Measurements from ENCODE around the gene NOM1. TPM values are rescaled to one million over a fixed set of nuclear protein-coding genes. Genes with fewer than 3 reads are reported as not detected.

The NOM1 gene
- total RNA-seq, 2 experiments from 2014 or later, result 27.2 to 29.8 TPM

DNA sequence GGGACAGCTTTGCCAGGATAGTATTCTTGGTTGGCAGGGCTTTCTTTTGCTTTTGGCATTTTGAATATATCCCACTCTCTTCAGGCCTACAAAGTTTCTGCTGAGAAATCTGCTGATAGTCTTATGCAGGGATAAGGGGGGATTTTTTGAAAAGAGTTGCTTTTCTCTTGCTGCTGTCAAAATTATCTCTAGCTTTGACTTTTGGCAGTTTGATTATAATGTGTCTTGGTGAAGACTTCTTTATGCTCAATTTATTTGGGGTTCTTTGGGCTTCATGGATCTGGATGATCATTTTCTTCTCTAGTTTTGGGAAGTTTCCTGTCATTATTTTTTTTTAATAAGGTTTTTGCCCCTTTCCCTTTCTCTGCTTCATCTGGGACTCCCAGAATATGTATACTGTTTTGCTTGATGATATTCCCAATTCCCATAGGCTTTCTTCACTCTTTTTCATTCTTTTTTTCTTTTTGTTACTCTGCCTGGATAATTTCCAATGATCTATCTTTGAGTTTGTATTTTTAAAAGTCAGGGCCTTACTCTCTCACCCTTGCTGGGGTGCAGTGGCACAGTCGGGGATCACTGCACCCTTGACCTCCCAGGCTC is 29.6 kb downstream of the NOM1 start:
- Mint-ChIP-seq H3K9me3 (peaks cover 9% of the 10 kb centered on the region), H3K27me3 (no peaks in the 10 kb centered on the region), H3K36me3 (peaks cover 10% of the 10 kb centered on the region), H3K4me3 (no peak overlapping the region), H3K4me1 (no peaks in the 10 kb centered on the region), H3K27ac (no peak overlapping the region)
- ATAC-seq (ENCODE audit: low read depth), result no peak
- no peak for DNase-seq
- POLR2A ChIA-PET, result no interaction called here

DNA sequence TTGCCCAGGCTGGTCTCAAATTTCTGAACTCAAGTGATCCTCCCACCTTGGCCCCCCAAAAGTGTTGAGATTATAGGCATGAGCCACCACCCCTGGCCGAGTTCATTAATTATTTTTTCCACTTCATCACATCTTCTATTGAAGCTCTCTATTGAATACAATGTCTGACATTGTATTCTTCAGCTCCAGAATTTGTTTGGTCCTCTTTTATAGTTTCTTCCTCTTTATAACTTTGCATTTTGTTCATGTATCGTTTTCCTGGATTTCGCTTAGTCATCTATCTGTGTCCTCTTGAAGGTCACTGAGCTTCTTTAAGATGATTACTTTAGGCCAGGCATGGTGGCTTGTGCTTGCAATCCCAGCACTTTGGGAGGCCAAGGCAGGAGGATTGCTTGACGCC is 30.2 kb downstream of the NOM1 start:
- ATAC-seq (ENCODE audit: low read depth) (no peak), DNase-seq (no peak)
- Mint-ChIP-seq H3K36me3 (peaks cover 10% of the 10 kb centered on the region), H3K4me3 (no peak overlapping the region), H3K27ac (no peak overlapping the region), H3K4me1 (no peaks in the 10 kb centered on the region), H3K9me3 (peaks cover 9% of the 10 kb centered on the region), H3K27me3 (no peaks in the 10 kb centered on the region)
- POLR2A ChIA-PET, result no interaction called here

DNA sequence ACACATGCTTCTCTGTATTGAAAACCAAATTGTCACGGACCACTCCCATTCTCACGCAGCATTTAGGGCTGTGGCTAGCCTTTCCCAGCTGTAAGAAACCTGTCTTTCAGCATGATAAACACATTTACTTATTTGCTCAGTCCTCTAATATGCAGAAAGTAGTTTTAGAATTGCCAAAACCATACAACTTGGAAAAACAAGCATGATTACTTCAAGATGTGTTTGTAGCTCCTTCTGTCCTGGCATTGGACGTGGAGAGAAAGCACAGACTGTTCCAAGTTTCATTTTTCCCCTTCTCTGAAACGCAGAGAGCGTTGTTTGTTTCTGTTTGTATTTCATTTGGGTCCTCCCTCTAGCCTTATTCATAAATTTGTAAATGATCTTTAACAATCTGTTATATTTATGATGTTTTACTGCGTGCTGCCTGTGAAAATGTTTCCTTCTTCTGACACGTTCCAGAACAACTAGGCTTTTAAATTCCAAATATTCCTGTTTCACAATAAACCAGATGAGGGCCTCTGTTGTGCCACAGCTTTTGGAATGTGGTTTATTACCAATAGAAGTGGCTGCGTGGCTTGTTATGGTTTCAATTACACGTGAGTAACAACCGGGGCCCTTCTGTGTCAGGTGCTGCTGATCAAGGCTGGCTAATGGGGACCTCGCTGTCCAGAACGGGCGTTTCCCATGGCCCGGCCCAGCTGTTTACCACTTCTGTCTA is 34.8 kb downstream of the NOM1 start:
- Mint-ChIP-seq H3K36me3 (peaks cover 4% of the 10 kb centered on the region), H3K27me3 (no peaks in the 10 kb centered on the region), H3K4me3 (no peak overlapping the region), H3K4me1 (no peaks in the 10 kb centered on the region), H3K9me3 (peaks cover 5% of the 10 kb centered on the region), H3K27ac (no peak overlapping the region)
- DNase-seq (no peak), ATAC-seq (ENCODE audit: low read depth) (no peak)
- POLR2A ChIA-PET, result no interaction called here

DNA sequence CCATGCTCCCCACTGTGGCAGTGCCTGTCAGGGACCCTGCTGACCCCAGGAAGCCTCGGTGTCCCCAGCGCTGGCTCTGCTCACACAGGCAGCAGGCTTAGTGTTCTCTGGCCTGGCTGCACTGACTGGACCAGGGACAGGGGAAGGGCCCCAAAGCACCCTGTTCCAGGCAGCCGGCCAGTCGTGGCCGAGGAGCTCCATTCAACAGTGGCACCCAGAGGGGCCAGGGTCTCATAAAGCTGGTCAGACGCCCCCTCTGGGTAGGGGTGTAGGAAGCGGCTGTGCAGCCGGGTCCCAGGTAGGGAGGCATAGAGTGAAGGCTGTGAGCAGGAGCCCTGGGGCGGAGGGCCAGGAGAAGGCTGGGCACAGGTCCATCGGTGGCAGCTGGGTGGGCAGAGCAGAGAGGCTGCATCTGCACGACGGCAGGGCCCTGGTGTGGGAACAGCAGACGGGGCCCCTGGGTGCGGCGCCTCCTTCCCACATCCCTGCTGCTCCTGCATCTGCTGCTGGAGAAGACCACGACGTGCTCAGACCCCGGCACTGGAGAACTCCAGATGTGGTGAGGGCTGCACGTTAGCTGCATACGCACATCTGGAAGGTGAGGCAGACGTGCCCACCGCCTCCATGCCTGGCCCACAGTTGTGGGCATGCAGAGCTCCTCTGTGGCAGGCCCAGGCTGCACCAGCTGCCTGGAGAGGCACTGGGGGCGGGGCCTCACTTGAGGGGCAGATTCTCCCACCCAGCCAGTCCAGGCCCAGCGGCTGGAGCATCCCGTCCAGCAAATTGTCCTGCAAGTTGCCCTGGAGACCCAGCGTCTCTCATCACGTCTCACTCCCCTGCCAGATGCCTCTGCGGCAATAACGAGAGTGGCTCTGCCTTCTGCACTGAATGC is 35.8 kb downstream of the NOM1 start:
- no peak overlapping the region for H3K4me3 Mint-ChIP-seq
- no peaks in the 10 kb centered on the region for H3K27me3 Mint-ChIP-seq
- POLR2A ChIA-PET, result no interaction called here
- DNase-seq (no peak), ATAC-seq (ENCODE audit: low read depth) (no peak)
- no peaks in the 10 kb centered on the region for H3K9me3 Mint-ChIP-seq
- H3K36me3 Mint-ChIP-seq, result no peaks in the 10 kb centered on the region
- H3K27ac Mint-ChIP-seq, result no peak overlapping the region
- H3K4me1 Mint-ChIP-seq, result no peaks in the 10 kb centered on the region

DNA sequence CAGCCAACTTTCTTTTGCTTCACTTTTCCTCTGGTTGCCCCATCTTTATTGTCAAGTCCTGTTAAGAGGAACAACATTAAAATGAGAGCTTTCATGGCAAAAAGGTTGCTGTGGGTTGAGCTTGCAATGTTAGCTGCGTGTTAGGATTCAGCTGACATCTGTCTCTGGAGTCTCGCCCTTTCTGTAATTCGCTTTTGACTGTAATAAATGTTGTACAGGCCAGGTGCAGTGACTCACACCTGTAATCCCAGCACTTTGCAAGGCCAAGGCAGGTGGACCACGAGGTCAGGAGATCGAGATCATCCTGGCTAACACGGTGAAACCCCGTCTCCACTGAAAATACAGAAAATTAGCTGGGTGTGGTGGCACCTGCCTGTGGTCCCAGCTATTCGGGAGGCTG is 36.9 kb downstream of the NOM1 start:
- POLR2A ChIA-PET, result no interaction called here
- Mint-ChIP-seq H3K27me3 (no peaks in the 10 kb centered on the region), H3K4me3 (no peak overlapping the region), H3K4me1 (no peaks in the 10 kb centered on the region), H3K36me3 (no peaks in the 10 kb centered on the region), H3K27ac (no peak overlapping the region), H3K9me3 (no peaks in the 10 kb centered on the region)
- ATAC-seq (ENCODE audit: low read depth) (no peak), DNase-seq (no peak)

DNA sequence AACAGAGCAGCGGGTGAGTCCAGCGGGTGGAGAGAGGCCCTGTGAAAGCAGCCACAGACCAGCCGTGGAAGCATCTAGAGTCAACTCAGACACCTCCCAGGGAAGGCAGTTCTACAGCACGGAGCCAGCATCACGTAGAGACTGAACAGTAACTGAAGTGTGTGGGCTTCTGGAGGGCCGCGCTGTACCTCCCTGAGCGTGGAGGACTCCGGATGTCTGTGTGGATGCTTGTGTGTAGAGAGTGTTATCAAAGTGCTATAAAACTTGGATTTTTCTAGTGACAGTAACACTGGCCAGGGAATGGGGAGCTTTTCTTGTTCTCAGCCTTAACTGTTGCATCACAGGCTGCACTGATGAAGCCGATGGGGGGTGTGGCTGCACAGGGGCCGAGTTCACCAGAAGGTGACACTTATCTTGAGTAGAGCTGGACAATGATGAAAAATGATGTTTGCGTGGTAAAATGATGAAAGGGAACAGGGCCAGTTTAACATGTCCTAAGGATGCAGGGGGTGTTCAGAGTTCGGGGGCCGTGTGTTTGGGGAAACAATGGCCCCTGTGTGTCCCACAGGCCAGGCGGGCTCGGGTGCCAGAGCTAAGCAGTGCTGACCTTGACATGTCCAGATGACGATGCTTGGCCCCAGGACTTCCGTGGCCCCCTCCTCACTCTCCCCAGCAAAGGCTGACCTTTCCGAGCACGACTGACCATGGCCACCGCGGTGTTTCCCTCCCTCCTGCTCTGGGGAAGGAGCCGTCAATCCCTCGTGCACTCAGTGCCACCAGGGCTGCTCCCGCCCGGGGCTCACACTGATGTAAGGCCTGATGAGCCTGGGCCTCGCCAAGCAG is 39.1 kb downstream of the NOM1 start:
- Mint-ChIP-seq H3K36me3 (no peaks in the 10 kb centered on the region), H3K27me3 (peaks cover 7% of the 10 kb centered on the region), H3K27ac (no peak overlapping the region), H3K4me1 (no peaks in the 10 kb centered on the region), H3K9me3 (no peaks in the 10 kb centered on the region), H3K4me3 (no peak overlapping the region)
- DNase-seq (no peak), ATAC-seq (ENCODE audit: low read depth) (no peak)
- POLR2A ChIA-PET, result no interaction called here

DNA sequence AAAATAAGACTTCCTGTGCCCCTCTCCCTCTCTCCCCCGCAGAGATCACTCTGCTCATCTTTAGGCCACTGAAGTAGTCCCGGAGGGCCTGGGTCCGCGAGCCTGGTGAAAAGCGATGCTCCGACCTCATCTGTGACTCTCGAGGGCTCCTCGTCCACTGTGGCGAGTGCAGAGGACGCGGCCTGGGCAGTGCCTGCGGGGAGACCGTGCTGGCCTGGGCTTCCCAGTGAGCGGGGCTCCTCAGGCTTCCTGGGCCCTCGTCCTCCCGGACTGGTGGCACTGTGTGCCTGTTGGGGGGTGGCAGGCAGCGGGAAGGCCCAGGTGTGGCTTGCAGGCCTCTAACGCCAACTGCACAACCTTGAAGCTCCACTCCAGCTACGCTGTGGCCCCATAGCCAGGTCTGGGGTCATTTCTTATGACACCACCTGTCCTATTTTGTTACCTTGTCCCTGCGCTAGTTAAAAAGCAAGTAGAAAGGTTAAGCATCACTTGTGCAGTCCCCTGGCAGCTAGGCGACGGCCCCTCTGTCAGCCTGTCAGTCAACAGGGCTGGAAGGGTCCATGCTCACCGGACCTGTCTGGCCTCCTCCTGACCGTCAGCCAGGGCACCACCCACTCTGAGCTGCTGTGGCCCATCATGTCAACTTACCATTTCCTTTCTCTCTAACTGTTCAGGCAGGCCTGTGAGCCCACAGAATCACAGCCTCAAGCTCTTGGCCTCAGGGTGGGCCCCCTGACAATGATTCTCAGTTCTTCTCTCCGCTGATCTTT is 40.4 kb downstream of the NOM1 start:
- Mint-ChIP-seq H3K27ac (no peak overlapping the region), H3K4me3 (no peak overlapping the region), H3K27me3 (peaks cover 11% of the 10 kb centered on the region), H3K4me1 (no peaks in the 10 kb centered on the region), H3K36me3 (no peaks in the 10 kb centered on the region), H3K9me3 (no peaks in the 10 kb centered on the region)
- DNase-seq, result no peak
- ATAC-seq (ENCODE audit: low read depth), result no peak
- POLR2A ChIA-PET, result no interaction called here

DNA sequence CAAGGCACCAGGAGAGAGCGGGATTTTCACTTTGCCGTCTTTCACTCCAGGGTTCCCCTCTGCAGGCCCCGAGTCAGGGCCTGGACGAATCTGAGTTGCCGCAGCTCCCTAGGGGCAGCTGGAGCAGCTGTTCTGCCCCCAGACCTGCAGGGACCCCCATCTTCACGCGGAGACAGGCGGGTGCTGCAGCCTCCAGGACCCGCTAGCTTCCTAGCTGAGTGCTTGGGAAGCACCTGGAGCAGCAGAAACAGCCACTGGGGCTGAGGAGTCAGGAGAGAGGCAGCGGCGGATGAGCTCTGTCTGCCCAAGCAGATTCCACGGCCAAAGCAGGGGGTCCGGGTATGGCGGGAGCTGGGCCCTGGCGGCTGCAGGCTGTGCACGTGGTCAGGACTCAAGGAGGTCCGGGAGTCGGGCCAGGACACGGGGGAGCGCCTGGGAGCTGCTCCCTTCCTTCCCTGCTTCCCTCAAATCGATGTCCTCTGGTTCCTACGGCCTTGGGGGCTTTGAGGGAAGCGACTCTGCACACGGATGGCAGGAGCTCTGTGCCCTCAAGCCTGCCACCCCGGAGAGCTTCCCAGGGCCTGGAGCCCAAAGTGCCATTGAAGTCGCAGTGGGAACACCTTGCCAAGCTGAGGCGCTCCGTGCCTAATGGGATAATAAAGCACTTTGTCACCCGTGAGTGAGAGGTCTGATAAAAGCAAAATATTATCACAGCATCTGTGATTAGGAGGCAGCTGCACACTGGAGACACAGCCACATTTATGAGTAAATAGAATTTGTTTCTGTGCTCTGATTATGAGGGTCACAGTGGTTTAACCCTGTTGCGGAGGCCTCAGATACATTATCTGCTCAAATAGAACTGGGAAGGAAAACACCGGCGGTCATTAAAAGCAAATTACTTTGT is 43.8 kb downstream of the NOM1 start:
- no peaks in the 10 kb centered on the region for H3K36me3 Mint-ChIP-seq
- H3K4me1 Mint-ChIP-seq, result no peaks in the 10 kb centered on the region
- H3K4me3 Mint-ChIP-seq, result no peak overlapping the region
- H3K9me3 Mint-ChIP-seq, result no peaks in the 10 kb centered on the region
- no peak for DNase-seq
- H3K27ac Mint-ChIP-seq, result no peak overlapping the region
- no peak for ATAC-seq (ENCODE audit: low read depth)
- POLR2A ChIA-PET, result no interaction called here
- peaks cover 40% of the 10 kb centered on the region for H3K27me3 Mint-ChIP-seq

DNA sequence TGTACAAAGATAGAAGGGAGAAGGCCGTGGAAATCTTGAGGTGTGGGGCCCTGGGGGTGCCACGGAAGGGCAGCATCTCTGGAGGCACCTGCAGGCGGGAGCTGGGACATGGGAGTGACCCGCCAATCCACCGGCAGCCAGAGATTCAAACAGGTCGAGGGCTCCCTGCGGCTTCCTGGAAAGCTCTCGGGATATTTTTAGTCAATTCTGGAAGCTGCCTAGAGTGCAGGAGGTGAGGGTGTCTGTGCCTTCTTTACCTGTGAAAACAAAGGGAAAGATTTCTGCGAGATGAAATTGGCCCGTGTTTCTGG is 44.4 kb downstream of the NOM1 start:
- H3K27ac Mint-ChIP-seq, result no peak overlapping the region
- H3K36me3 Mint-ChIP-seq, result no peaks in the 10 kb centered on the region
- POLR2A ChIA-PET, result no interaction called here
- DNase-seq (no peak), ATAC-seq (ENCODE audit: low read depth) (no peak)
- peaks cover 47% of the 10 kb centered on the region for H3K27me3 Mint-ChIP-seq
- H3K4me3 Mint-ChIP-seq, result no peak overlapping the region
- H3K9me3 Mint-ChIP-seq, result no peaks in the 10 kb centered on the region
- H3K4me1 Mint-ChIP-seq, result no peaks in the 10 kb centered on the region

DNA sequence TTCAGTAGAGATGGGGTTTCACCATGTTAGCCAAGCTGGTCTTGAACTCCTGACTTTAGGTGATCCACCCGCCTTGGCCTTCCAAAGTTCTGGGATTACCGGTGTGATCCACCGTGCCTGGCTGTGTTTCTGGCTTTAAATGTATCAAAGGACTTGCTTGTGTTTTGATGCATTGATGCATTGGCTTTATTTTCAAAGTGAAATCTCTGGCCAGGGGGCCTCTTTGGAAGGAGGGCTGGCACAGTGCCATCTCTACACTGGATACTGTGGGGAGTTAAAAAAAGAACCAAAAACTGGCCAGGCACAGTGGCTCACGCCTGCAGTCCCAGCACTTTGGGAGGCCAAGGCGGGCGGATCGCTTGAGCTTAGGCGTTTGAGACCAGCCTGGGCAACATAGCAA is 44.9 kb downstream of the NOM1 start:
- Mint-ChIP-seq H3K9me3 (no peaks in the 10 kb centered on the region), H3K27me3 (peaks cover 52% of the 10 kb centered on the region), H3K36me3 (no peaks in the 10 kb centered on the region), H3K4me3 (no peak overlapping the region), H3K27ac (no peak overlapping the region), H3K4me1 (peaks cover 2% of the 10 kb centered on the region)
- ATAC-seq (ENCODE audit: low read depth) (no peak), DNase-seq (no peak)
- POLR2A ChIA-PET, result no interaction called here

DNA sequence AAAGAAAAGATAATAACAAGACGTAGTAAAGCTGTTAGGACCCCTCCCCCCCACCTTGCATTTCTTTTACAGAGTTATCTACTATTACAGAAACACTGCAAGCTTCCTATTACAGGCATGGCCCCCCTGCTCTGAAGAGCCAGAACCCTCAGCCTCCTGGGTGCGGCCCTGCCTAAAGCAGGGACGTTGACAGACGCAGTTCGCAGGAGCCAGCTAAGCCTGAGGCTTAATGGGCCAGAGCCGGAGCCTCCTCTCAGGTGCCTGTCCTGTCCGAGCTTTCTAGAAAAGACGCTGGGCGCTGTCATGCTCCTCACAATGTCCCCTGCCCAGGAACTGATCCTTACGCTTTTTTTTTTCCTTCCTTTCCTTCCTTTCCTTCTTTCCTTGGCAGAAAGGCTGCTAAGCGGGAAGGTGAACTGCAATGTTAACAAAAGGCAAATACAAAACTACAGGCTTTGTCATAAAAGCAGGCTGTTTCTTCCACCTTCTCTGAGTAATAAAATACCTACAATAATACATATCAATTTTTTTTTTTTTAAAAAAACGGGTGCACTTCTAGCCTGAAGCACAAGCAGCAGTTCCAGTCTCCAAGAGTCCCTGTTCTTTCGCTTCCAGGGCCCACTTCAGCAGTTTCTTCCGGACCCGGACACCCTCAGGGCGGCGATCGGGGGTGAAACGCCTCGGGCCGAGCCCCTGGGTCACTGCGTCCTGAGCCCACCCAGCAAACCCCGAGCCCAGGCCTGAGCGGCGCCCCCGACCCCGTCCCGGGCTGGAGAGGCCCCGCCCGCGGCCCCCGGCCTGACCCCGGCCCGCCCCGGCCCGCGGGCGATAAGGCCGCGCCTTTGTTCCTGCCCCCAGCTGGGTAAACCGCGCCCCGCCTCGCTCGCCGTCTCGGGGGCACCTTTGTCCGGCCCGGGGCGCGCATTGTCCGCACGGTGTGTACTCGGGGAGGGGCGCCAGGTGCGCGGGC is 49.8 kb downstream of the NOM1 start:
- POLR2A ChIA-PET, result no interaction called here
- H3K36me3 Mint-ChIP-seq, result no peaks in the 10 kb centered on the region
- H3K27ac Mint-ChIP-seq, result no peak overlapping the region
- no peaks in the 10 kb centered on the region for H3K9me3 Mint-ChIP-seq
- peaks cover 14% of the 10 kb centered on the region for H3K4me1 Mint-ChIP-seq
- H3K27me3 Mint-ChIP-seq, result peaks cover 79% of the 10 kb centered on the region
- DNase-seq, result no peak
- ATAC-seq (ENCODE audit: low read depth), result no peak
- peak overlapping the region; percentile 45 for H3K4me3 Mint-ChIP-seq

Data from activated naive CD8-positive, alpha-beta T cell treated with anti-CD3 and anti-CD28 coated beads, Interleukin-2, amount 10 ng/mL, durations not matched to agents 7 days and 5 days (primary cell).